SJCRH30 (cell line): Measurements from ENCODE around the gene COL21A1. TPM values are rescaled to one million over a fixed set of nuclear protein-coding genes. Genes with fewer than 3 reads are reported as not detected.

Experiments used
- DNase-seq, 2 experiments: peaks; one replicate each; pipeline ENCODE4 v3.0.0-alpha.2; 2015 to 2020
- H3K27ac ChIP-seq: fragments of 250-450 bp; sonication (Bioruptor Pico); 2 replicates; pipeline ENCODE4 v1.5.1; 2020; ENCODE audit warnings: mild to moderate bottlenecking, moderate library complexity
- H3K27me3 ChIP-seq: fragments of 250-450 bp; sonication (Bioruptor Pico); 2 replicates; pipeline ENCODE4 v1.5.1; 2020; ENCODE audit warnings: mild to moderate bottlenecking, moderate library complexity
- H3K36me3 ChIP-seq: fragments of 250-450 bp; sonication (Bioruptor Pico); 2 replicates; pipeline ENCODE4 v1.5.1; 2020; ENCODE audit warnings: mild to moderate bottlenecking, moderate library complexity
- H3K4me1 ChIP-seq: fragments of 250-450 bp; sonication (Bioruptor Pico); 2 replicates; pipeline ENCODE4 v1.5.1; 2020; ENCODE audit warnings: mild to moderate bottlenecking, moderate library complexity
- H3K4me3 ChIP-seq: fragments of 250-450 bp; sonication (Bioruptor Pico); 2 replicates; pipeline ENCODE4 v1.5.1; 2020; ENCODE audit warnings: mild to moderate bottlenecking, moderate library complexity
- H3K9me3 ChIP-seq: fragments of 250-450 bp; sonication (Bioruptor Pico); replicated peaks from 2 replicates; pipeline ENCODE4 v1.5.1; 2020; ENCODE audit warnings: mild to moderate bottlenecking, moderate library complexity
- total RNA-seq: library from RNA; depleted of rRNA; stranded (reverse); fragments of >200 nt; shearing (Covaris generic); gene quantifications from 2 replicates; pipeline ENCODE4 v1.2.3, GENCODE V29; 2014

Gene COL21A1
- total RNA-seq, 1 experiment from 2014 or later = 1.6 TPM

- Histone ChIP-seq H3K27ac (no peak overlapping the region), H3K27me3 (no peaks in the 10 kb centered on the region), H3K4me1 (no peaks in the 10 kb centered on the region; the same call in none of the 2 replicates), H3K4me3 (no peak overlapping the region), H3K9me3 (no peaks in the 10 kb centered on the region), H3K36me3 (no peaks in the 10 kb centered on the region)
- DNase-seq = no peak
Measured at GRCh38 chr6:56235245-56235644, 12.1 kb downstream of the COL21A1 start.

GRCh38 chr6:56232436-56232835, 14.9 kb downstream of the COL21A1 start:
- Histone ChIP-seq H3K4me1 (no peaks in the 10 kb centered on the region; the same call in 1 of the 2 replicates), H3K27me3 (no peaks in the 10 kb centered on the region), H3K27ac (no peak overlapping the region), H3K36me3 (no peaks in the 10 kb centered on the region), H3K4me3 (no peak overlapping the region), H3K9me3 (no peaks in the 10 kb centered on the region)
- DNase-seq = no peak

GRCh38 chr6:56231827-56232226, 15.6 kb downstream of the COL21A1 start:
- Histone ChIP-seq H3K4me1 (no peaks in the 10 kb centered on the region; the same call in 1 of the 2 replicates), H3K27ac (no peak overlapping the region), H3K9me3 (no peaks in the 10 kb centered on the region), H3K27me3 (no peaks in the 10 kb centered on the region), H3K36me3 (no peaks in the 10 kb centered on the region), H3K4me3 (no peak overlapping the region)
- no peak for DNase-seq

- Histone ChIP-seq H3K4me1 (no peaks in the 10 kb centered on the region; the same call in 1 of the 2 replicates), H3K9me3 (no peaks in the 10 kb centered on the region), H3K27me3 (no peaks in the 10 kb centered on the region), H3K4me3 (no peak overlapping the region), H3K36me3 (no peaks in the 10 kb centered on the region), H3K27ac (no peak overlapping the region)
- no peak for DNase-seq
Measured at GRCh38 chr6:56230976-56231566, 16.3 kb downstream of the COL21A1 start.

GRCh38 chr6:56227071-56227879, 20.1 kb downstream of the COL21A1 start:
- Histone ChIP-seq H3K36me3 (no peaks in the 10 kb centered on the region), H3K4me3 (no peak overlapping the region), H3K4me1 (no peaks in the 10 kb centered on the region), H3K27me3 (no peaks in the 10 kb centered on the region), H3K27ac (no peak overlapping the region), H3K9me3 (no peaks in the 10 kb centered on the region)
- peak in 1 of 2 experiments; percentile 19 for DNase-seq

- no peak for DNase-seq
- Histone ChIP-seq H3K36me3 (no peaks in the 10 kb centered on the region), H3K27me3 (no peaks in the 10 kb centered on the region), H3K4me3 (no peak overlapping the region), H3K4me1 (no peaks in the 10 kb centered on the region), H3K27ac (no peak overlapping the region), H3K9me3 (no peaks in the 10 kb centered on the region)
Measured at GRCh38 chr6:56223995-56224394, 23.4 kb downstream of the COL21A1 start.

- H3K27me3 ChIP-seq = no peaks in the 10 kb centered on the region
- no peak for DNase-seq
- no peak overlapping the region for H3K4me3 ChIP-seq
- no peak overlapping the region for H3K27ac ChIP-seq
- H3K4me1 ChIP-seq = no peaks in the 10 kb centered on the region
- H3K36me3 ChIP-seq = no peaks in the 10 kb centered on the region
- H3K9me3 ChIP-seq = no peaks in the 10 kb centered on the region
Measured at GRCh38 chr6:56222499-56222898, 24.9 kb downstream of the COL21A1 start.

- no peaks in the 10 kb centered on the region for H3K36me3 ChIP-seq
- H3K4me1 ChIP-seq = no peaks in the 10 kb centered on the region
- no peaks in the 10 kb centered on the region for H3K9me3 ChIP-seq
- DNase-seq = no peak
- H3K27ac ChIP-seq = no peak overlapping the region
- H3K4me3 ChIP-seq = no peak overlapping the region
- H3K27me3 ChIP-seq = no peaks in the 10 kb centered on the region
Measured at GRCh38 chr6:56220078-56220477, 27.3 kb downstream of the COL21A1 start.

GRCh38 chr6:56214703-56215101, 32.7 kb downstream of the COL21A1 start:
- H3K27me3 ChIP-seq = no peaks in the 10 kb centered on the region
- H3K36me3 ChIP-seq = no peaks in the 10 kb centered on the region
- no peaks in the 10 kb centered on the region for H3K9me3 ChIP-seq
- no peaks in the 10 kb centered on the region for H3K4me1 ChIP-seq
- no peak for DNase-seq
- H3K27ac ChIP-seq = no peak overlapping the region
- H3K4me3 ChIP-seq = no peak overlapping the region

GRCh38 chr6:56214041-56214702, 33.2 kb downstream of the COL21A1 start:
- H3K27ac ChIP-seq = no peak overlapping the region
- no peaks in the 10 kb centered on the region for H3K4me1 ChIP-seq

GRCh38 chr6:56211724-56212123, 35.7 kb downstream of the COL21A1 start:
- no peak overlapping the region for H3K27ac ChIP-seq
- no peaks in the 10 kb centered on the region for H3K9me3 ChIP-seq
- no peaks in the 10 kb centered on the region for H3K36me3 ChIP-seq
- no peaks in the 10 kb centered on the region for H3K4me1 ChIP-seq
- DNase-seq = no peak
- no peak overlapping the region for H3K4me3 ChIP-seq
- no peaks in the 10 kb centered on the region for H3K27me3 ChIP-seq

More at GRCh38 chr6:56214041-56214702, 33.2 kb downstream of the COL21A1 start:
- no peaks in the 10 kb centered on the region for H3K27me3 ChIP-seq
- no peak for DNase-seq
- no peaks in the 10 kb centered on the region for H3K36me3 ChIP-seq
- H3K9me3 ChIP-seq = no peaks in the 10 kb centered on the region
- H3K4me3 ChIP-seq = no peak overlapping the region

- no peak for DNase-seq
- no peaks in the 10 kb centered on the region for H3K9me3 ChIP-seq
- no peak overlapping the region for H3K4me3 ChIP-seq
- H3K27ac ChIP-seq = no peak overlapping the region
- no peaks in the 10 kb centered on the region for H3K36me3 ChIP-seq
- H3K4me1 ChIP-seq = no peaks in the 10 kb centered on the region
- H3K27me3 ChIP-seq = no peaks in the 10 kb centered on the region
Measured at GRCh38 chr6:56204134-56204533, 43.2 kb downstream of the COL21A1 start.

- Histone ChIP-seq H3K4me3 (no peak overlapping the region), H3K27ac (no peak overlapping the region), H3K4me1 (no peaks in the 10 kb centered on the region), H3K9me3 (no peaks in the 10 kb centered on the region), H3K36me3 (no peaks in the 10 kb centered on the region), H3K27me3 (no peaks in the 10 kb centered on the region)
- no peak for DNase-seq
Measured at GRCh38 chr6:56199956-56200355, 47.4 kb downstream of the COL21A1 start.

GRCh38 chr6:56193846-56194245, 53.5 kb downstream of the COL21A1 start:
- no peak overlapping the region for H3K4me3 ChIP-seq
- no peak overlapping the region for H3K27ac ChIP-seq
- no peaks in the 10 kb centered on the region for H3K4me1 ChIP-seq
- H3K36me3 ChIP-seq = no peaks in the 10 kb centered on the region
- no peaks in the 10 kb centered on the region for H3K9me3 ChIP-seq
- no peaks in the 10 kb centered on the region for H3K27me3 ChIP-seq
- DNase-seq = peak; percentile 4 to 6

- no peak for DNase-seq
- Histone ChIP-seq H3K4me3 (no peak overlapping the region), H3K4me1 (no peaks in the 10 kb centered on the region), H3K36me3 (no peaks in the 10 kb centered on the region), H3K27me3 (no peaks in the 10 kb centered on the region), H3K27ac (no peak overlapping the region), H3K9me3 (no peaks in the 10 kb centered on the region)
Measured at GRCh38 chr6:56188429-56188828, 59.0 kb downstream of the COL21A1 start.
